AG08396 (cell line): ENCODE measurements around the gene RTN4R.

Experiments
- DNase-seq: peaks from one replicate; pipeline ENCODE4 v3.0.0; 2012; ENCODE audit warnings: low spot score, mixed read lengths

RTN4R gene

GRCh38 chr22:20216863-20217499, 51.1 kb downstream of the RTN4R start:
- no peak for DNase-seq

GRCh38 chr22:20215742-20216141, 52.4 kb downstream of the RTN4R start:
- DNase-seq: no peak

GRCh38 chr22:20214853-20215252, 53.3 kb downstream of the RTN4R start:
- no peak for DNase-seq

GRCh38 chr22:20213833-20214708, 54.0 kb downstream of the RTN4R start:
- DNase-seq: no peak

GRCh38 chr22:20212754-20213699, 55.1 kb downstream of the RTN4R start:
- DNase-seq: no peak

GRCh38 chr22:20211997-20212753, 55.9 kb downstream of the RTN4R start:
- DNase-seq: peak; percentile 69

GRCh38 chr22:20211409-20211996, 56.6 kb downstream of the RTN4R start:
- DNase-seq: no peak

GRCh38 chr22:20210473-20211059, 57.6 kb downstream of the RTN4R start:
- DNase-seq: no peak

- DNase-seq: no peak
These were observed 58.3 kb downstream of the RTN4R start for GRCh38 chr22:20209761-20210250.

GRCh38 chr22:20208713-20209310, 59.3 kb downstream of the RTN4R start:
- no peak for DNase-seq

GRCh38 chr22:20207277-20208025, 60.7 kb downstream of the RTN4R start:
- no peak for DNase-seq

- DNase-seq: no peak
These were observed 61.4 kb downstream of the RTN4R start for GRCh38 chr22:20206709-20207215.

- DNase-seq: peak; percentile 74
These were observed 62.0 kb downstream of the RTN4R start for GRCh38 chr22:20205964-20206708.

GRCh38 chr22:20205464-20205963, 62.6 kb downstream of the RTN4R start:
- DNase-seq: no peak

- no peak for DNase-seq
These were observed 63.3 kb downstream of the RTN4R start for GRCh38 chr22:20204806-20205205.

- DNase-seq: no peak
These were observed 63.8 kb downstream of the RTN4R start for GRCh38 chr22:20204311-20204710.

- DNase-seq: peak; percentile 61
These were observed 64.4 kb downstream of the RTN4R start for GRCh38 chr22:20203552-20204201.

GRCh38 chr22:20203142-20203551, 65.0 kb downstream of the RTN4R start:
- no peak for DNase-seq
